ENCODE results near the gene MICAL3.

DNA sequence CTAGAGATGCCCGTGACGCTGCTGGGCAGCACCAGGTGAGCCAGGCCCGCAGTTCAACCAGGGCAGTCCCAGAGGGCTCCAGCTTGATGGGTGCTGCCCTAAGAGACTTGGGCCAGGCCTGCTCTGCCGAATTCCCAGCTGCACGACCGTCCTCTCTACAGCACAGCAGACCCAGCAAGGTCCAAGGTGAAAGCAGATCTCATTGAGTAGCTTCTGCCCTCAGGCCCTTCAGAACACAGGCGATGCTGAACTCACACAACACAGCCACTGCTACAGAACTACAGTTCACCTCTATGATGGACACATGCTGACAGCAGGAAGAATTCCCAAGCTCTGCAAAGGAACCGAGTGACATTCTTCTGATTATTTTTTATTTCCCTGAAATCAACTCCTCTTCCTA, 81.6 kb downstream of the MICAL3 start:
- TF ChIP-seq EZH2phosphoT487 (IDR thresholded peaks at IDR 0.05; ENCODE audit: low read length) (no peak), CTCF (IDR thresholded peaks at IDR 0.05; ENCODE audit: low read length) (no peak)

Data from MM.1S (cell line).